GM10266 (cell line): ENCODE measurements around the gene CHMP5.

Source experiments
- DNase-seq: peaks from one replicate; pipeline ENCODE4 v3.0.0; 2012; ENCODE audit errors: extremely low spot score
- TF ChIP-seq, protein P1 (sequence below): IDR thresholded peaks from 2 replicates; pipeline ENCODE4 v1.5.1; 2012; ENCODE audit warnings: mild to moderate bottlenecking, low read depth; ENCODE audit not compliant: control insufficient read depth, insufficient read depth; ENCODE audit errors: missing control alignments

The CHMP5 gene

DNA sequence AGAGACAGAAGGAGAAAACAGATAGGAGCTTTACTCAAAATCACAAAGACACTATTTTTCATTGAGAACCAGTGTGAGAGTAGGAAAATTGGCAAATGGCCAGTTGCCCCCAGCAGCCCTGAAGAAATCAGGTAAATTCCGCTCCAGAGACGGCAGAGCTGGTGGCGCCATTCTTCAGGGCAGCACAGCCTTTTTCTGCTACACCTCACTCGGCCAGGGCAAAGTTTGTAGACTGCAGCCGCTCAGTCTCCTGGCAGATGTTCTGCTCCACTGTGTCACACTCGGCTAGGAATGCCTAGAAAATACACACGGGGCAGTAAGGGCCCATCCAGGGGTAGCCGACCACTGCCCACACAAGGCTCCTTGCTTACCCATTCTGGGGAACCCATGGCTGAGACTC lies 9.8 kb upstream of the CHMP5 start:
- no peak for DNase-seq
- TF ChIP-seq, protein P1, sequence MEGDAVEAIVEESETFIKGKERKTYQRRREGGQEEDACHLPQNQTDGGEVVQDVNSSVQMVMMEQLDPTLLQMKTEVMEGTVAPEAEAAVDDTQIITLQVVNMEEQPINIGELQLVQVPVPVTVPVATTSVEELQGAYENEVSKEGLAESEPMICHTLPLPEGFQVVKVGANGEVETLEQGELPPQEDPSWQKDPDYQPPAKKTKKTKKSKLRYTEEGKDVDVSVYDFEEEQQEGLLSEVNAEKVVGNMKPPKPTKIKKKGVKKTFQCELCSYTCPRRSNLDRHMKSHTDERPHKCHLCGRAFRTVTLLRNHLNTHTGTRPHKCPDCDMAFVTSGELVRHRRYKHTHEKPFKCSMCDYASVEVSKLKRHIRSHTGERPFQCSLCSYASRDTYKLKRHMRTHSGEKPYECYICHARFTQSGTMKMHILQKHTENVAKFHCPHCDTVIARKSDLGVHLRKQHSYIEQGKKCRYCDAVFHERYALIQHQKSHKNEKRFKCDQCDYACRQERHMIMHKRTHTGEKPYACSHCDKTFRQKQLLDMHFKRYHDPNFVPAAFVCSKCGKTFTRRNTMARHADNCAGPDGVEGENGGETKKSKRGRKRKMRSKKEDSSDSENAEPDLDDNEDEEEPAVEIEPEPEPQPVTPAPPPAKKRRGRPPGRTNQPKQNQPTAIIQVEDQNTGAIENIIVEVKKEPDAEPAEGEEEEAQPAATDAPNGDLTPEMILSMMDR, result no peak

DNA sequence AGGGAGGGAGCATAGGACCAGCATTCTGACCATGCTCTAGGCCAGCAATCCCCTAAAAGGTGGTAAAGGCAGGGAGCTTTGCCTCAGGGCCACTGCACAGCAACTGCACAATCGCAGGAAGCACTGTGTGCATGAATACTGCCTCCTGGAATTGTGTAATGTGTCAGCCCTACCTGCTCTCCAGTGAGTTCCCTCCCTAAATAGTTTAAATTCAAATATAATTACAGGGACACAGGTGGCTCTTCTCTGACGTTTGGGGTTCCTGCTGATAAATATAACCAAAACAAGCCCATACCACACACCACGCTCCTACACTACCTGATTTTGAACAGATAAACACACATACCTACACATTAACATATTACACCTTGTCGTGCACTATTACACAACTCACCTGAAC lies 9.4 kb upstream of the CHMP5 start:
- DNase-seq, result no peak
- TF ChIP-seq, protein P1, result no peak

DNA sequence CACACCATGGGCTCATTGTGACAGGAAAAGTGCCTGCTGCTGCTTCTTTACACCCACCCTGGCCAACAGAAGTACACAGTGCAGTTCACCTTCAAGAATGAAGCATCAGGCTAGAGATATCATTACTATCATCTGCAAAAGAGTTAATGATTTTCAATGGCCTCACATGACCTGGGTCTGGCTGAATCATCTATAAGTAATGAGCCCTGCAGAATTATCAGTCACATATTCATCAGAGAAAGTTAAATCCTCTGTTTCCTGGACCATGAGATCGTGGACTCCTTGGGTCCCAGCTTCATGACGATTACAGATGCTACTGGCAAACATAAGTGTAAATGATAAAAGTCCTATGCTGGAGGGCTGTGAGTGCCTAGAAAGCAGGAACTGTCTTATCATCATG lies 8.6 kb upstream of the CHMP5 start:
- DNase-seq, result no peak
- TF ChIP-seq, protein P1, result no peak

DNA sequence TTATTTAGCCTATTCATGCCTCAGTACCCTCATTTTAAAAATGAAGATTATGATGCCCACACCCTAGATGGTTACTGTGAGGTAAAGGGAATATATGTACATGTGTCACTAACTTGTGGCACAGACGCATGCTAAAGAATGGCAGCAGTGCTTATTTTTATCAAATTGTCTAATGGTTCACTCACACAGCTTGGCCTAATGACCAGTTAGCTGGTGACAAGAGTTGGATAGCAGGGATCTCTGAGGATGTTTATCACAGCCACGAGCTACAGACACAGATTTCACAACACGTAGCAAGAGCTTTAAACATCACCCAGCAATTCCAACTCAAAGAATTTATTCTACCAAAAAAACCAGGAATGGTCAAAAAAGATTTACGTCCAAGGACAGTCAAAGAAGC lies 7.6 kb upstream of the CHMP5 start:
- DNase-seq, result no peak
- TF ChIP-seq, protein P1, result no peak

DNA sequence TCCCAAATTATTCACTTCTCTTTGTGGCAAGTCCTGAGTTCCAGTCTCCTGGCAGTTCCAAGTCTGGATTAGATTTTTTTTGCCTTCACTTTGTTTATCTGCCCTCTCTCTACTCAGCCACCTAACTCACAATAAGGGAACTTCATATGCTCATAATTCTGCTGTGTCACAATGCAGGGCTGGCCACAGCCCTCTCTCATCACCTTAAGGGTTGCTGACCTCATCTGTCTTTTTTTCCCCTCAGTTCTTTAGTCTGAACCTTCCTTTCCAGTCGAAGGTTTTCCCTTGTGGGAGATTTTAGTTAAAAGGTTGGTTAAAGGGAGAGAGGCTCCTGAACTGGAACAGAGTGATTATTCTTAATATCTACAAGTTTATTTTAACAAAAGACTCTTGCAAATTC lies 4.5 kb upstream of the CHMP5 start:
- DNase-seq, result no peak
- TF ChIP-seq, protein P1, result no peak

DNA sequence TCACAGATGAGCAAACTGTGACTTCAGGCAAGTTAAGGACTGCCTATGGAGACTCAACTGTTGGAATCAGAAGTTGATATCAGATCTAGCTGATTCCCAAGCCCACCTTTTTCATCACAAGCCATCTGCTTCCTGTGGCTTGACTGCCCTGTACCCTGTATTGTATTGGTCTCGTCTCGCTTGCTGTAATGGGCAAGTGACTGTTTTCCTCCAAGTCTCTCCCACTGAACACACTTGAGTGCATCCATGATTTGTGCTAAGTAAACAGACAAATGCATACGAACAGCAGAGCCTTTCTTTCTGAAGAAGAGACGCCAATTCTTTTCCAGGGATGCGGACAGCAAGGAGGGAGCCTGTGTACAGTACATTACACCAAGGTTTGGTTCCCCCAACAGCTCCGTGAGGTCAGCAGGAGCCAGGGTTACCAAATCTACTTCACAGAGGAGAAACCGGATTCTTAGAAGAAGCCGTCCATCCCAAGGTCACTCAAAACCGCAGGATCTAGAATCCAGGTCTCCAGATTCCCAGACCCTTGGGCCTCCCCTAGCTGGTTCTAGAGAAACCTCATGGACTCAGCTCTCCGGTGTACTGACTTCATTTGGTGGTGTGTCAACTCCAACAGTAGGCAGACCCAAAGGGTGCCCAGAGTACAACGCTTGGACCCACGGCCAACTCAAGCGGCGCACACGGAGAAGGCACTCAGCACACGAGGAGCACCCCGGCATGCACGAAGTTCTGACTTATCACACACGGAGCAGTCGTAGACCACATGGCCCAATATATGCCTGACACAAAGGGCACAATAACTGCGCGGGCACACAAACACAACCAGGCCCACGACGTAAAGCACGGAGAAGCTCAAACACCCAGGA lies 1.5 kb upstream of the CHMP5 start:
- no peak for DNase-seq

DNA sequence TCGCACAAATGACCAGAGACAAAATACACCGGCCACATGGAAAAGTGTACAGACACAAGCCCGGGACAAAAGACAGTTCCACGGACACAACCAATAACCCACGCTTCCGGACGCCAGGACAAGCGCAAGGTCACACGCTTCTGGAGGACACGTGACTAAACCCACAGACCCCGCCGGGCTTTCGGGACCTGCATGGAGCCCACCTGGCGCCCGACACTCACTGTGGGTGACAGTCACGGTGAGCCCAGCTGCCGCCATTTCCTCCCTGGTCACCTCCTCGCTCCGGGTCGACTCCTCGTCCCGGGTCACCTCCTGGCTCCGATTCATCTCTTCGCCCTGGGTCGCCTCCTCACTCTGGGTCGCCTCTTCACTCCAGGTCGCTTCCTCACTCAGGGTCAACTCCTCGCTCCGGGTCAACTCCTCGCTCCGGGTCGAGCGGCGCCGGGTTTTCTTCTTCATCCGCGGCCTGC lies 811 bp upstream of the CHMP5 start:
- DNase-seq, result peak; percentile 49
- TF ChIP-seq, protein P1, result no peak

More for the DNA sequence above, 1.5 kb upstream of the CHMP5 start:
- TF ChIP-seq, protein P1, result no peak
